K562 (cell line): ENCODE measurements around the gene CHPF. TPM values are rescaled to one million over a fixed set of nuclear protein-coding genes. Genes with fewer than 3 reads are reported as not detected.

ENCODE experiments used
- ARID3A ChIP-seq: IDR thresholded peaks from 2 replicates; pipeline ENCODE4 v1.6.1; 2012; ENCODE audit warnings: low read depth, low read length, improper control_type of control experiment, borderline replicate concordance
- CBX2 ChIP-seq: fragments of 200-600 bp; sonication (generic); IDR thresholded peaks from one replicate; pipeline ENCODE4 v1.6.1; 2012; ENCODE audit warnings: mild to moderate bottlenecking, low read length, inconsistent platforms; ENCODE audit not compliant: insufficient read depth, poor library complexity, severe bottlenecking
- E2F8 ChIP-seq: fragments of 450-650 bp; IDR thresholded peaks from 2 replicates; pipeline ENCODE4 v1.7.1; 2018; ENCODE audit warnings: mild to moderate bottlenecking, low read depth; ENCODE audit not compliant: partially characterized antibody
- FOXP4 ChIP-seq: sonication (generic); formaldehyde crosslinking; IDR thresholded peaks from 2 replicates; pipeline ENCODE4 v1.8.0; 2022; ENCODE audit warnings: mild to moderate bottlenecking, missing genetic modification reagents, borderline replicate concordance
- MXD1 ChIP-seq: fragments of 250-450 bp; sonication (Bioruptor Pico); IDR thresholded peaks from 2 replicates; pipeline ENCODE4 v1.8.0; 2021; ENCODE audit warnings: borderline replicate concordance, mild to moderate bottlenecking, moderate library complexity; ENCODE audit not compliant: poor library complexity, severe bottlenecking
- NR4A1 ChIP-seq, 2 experiments: fragments of 250-450 bp in 1 of 2; fragments of 450-650 bp in 1 of 2; sonication (Bioruptor Pico) in 1 of 2; IDR thresholded peaks; 2 replicates each; pipeline versions ENCODE4 v1.4.0 to v1.6.1; 2016 to 2020; ENCODE audit warnings: mild to moderate bottlenecking in 2 of 2, missing compliant biosample characterization in 1 of 2, missing genetic modification characterization in 1 of 2, moderate library complexity in 1 of 2
- PCBP2 ChIP-seq: fragments of 200-400 bp; formaldehyde crosslinking; IDR thresholded peaks from 2 replicates; pipeline ENCODE4 v1.6.1; 2018; ENCODE audit warnings: low read length, low read depth, mild to moderate bottlenecking, moderate library complexity; ENCODE audit not compliant: poor library complexity, severe bottlenecking
- POLR2AphosphoS5 ChIP-seq: IDR thresholded peaks from 2 replicates; pipeline ENCODE4 v1.6.1; 2011; ENCODE audit warnings: mild to moderate bottlenecking, low read depth, low read length, moderate library complexity; ENCODE audit not compliant: control insufficient read depth, insufficient read depth
- SMAD4 ChIP-seq: fragments of 250-450 bp; sonication (Bioruptor Pico); conservative IDR thresholded peaks from 2 replicates; pipeline ENCODE4 v1.8.0; 2021; ENCODE audit warnings: inconsistent platforms, mild to moderate bottlenecking, moderate library complexity
- THAP12 ChIP-seq: fragments of 250-450 bp; sonication (Bioruptor Pico); IDR thresholded peaks from 2 replicates; pipeline ENCODE4 v1.9.0; 2021; ENCODE audit warnings: mild to moderate bottlenecking, inconsistent platforms
- U2AF1 ChIP-seq: fragments of 200-400 bp; formaldehyde crosslinking; optimal IDR thresholded peaks from 2 replicates; pipeline ENCODE3; 2017; ENCODE audit warnings: mild to moderate bottlenecking, low read depth, low read length, moderate library complexity
- ZBTB1 ChIP-seq: sonication (generic); formaldehyde crosslinking; IDR thresholded peaks from 2 replicates; pipeline ENCODE4 v1.8.1; 2023; ENCODE audit warnings: missing genetic modification reagents, low read depth, mild to moderate bottlenecking, borderline replicate concordance
- ZNF444 ChIP-seq: fragments of 250-450 bp; sonication (Bioruptor Pico); IDR thresholded peaks from 2 replicates; pipeline ENCODE4 v1.4.0; 2020; ENCODE audit warnings: mild to moderate bottlenecking, moderate library complexity
- ZNF717 ChIP-seq: fragments of 250-450 bp; sonication (Bioruptor Pico); IDR thresholded peaks from 2 replicates; pipeline ENCODE4 v1.5.0; 2021
- ZNF780A ChIP-seq: fragments of 250-450 bp; sonication (Bioruptor Pico); IDR thresholded peaks from 2 replicates; pipeline ENCODE4 v1.5.0; 2021; ENCODE audit warnings: mild to moderate bottlenecking
- polyA plus RNA-seq, 8 experiments: library from polyadenylated mRNA; depleted of rRNA in 4 of 8; stranded (reverse) in 5 of 8; unstranded in 3 of 8; fragments of >200 nt; fragmentation: Nextera tagmentation in 2 of 8; fragmentation: Illumina TruSeq in 1 of 8; extraction: Ambion mirVana in 2 of 8; extraction: Trizol in 1 of 8; gene quantifications; 2 replicates each; pipeline versions ENCODE4 v1.2.1 to v1.2.3, GENCODE V29; 2011 to 2014; ENCODE audit warnings: inconsistent platforms in 1 of 8, missing spikeins in 1 of 8
- total RNA-seq, 7 experiments: library from RNA; depleted of rRNA in 6 of 7; stranded (reverse); fragments of >200 nt in 6 of 7; fragmentation: Illumina TruSeq in 2 of 7; extraction: Trizol in 2 of 7; gene quantifications; 2 replicates each; pipeline versions ENCODE4 v1.2.1 to v1.2.3, GENCODE V29; 2011 to 2021; ENCODE audit warnings: low replicate concordance in 1 of 7

The CHPF gene
- total and polyA plus RNA-seq, 9 of the 15 experiments (the other 6 are each of a cell fraction or from before 2014, with no cell fraction given): 0.15 to 57.2 (median 7.9) TPM

GRCh38 chr2:219526320-219527075 is 17.1 kb downstream of the CHPF start (continued):
- TF ChIP-seq THAP12 (CRISPR knock-in tag) (no peak), SMAD4 (CRISPR knock-in tag) (peak; percentile 24; the same call in 1 of the 2 replicates), ZBTB1 (CRISPR knock-in tag) (no peak), ARID3A (no peak), ZNF780A (CRISPR knock-in tag) (no peak), E2F8 (no peak), ZNF717 (CRISPR knock-in tag) (no peak), NR4A1 (CRISPR knock-in tag; IDR thresholded peaks at IDR 0.05) (no peak), NR4A1 (tag; IDR thresholded peaks at IDR 0.05) (no peak), CBX2 (no peak), POLR2AphosphoS5 (no peak), U2AF1 (no peak), ZNF444 (CRISPR knock-in tag) (no peak), PCBP2 (no peak), MXD1 (no peak), FOXP4 (CRISPR knock-in tag) (no peak)
